ENCODE data around the gene MAP4K4. TPM values are rescaled to one million over a fixed set of nuclear protein-coding genes. Genes with fewer than 3 reads are reported as not detected.

Gene MAP4K4
- total RNA-seq, 1 experiment from 2014 or later = 133 TPM

DNA sequence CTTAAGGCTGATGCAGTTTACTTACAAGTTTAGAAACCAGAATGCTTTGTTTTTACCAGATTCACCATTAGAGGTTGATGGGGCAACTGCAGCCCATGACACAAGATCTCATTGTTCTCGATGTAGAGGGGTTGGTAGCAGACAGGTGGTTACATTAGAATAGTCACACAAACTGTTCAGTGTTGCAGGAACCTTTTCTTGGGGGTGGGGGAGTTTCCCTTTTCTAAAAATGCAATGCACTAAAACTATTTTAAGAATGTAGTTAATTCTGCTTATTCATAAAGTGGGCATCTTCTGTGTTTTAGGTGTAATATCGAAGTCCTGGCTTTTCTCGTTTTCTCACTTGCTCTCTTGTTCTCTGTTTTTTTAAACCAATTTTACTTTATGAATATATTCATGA is 194.9 kb downstream of the MAP4K4 start:
- no peak overlapping the region for H3K27ac ChIP-seq (ENCODE audit: low read length)
- no peak overlapping the region for H3K4me3 ChIP-seq (ENCODE audit: low read length)
- H3K27me3 ChIP-seq (ENCODE audit: low read length) = no peaks in the 10 kb centered on the region
- H3K9me3 ChIP-seq (ENCODE audit: low read length) = no peaks in the 10 kb centered on the region
- no peaks in the 10 kb centered on the region for H4K20me1 ChIP-seq (ENCODE audit: low read length)
- H3K9ac ChIP-seq (ENCODE audit: low read length) = no peak overlapping the region
- H3F3A ChIP-seq (ENCODE audit: low read length, unreplicated experiment) = no peaks in the 10 kb centered on the region
- H3K4me1 ChIP-seq (ENCODE audit: insufficient read depth, low read length) = no peaks in the 10 kb centered on the region
- no TSS peak for BruUV-seq (replicated peaks)
- H3K9me2 ChIP-seq (replicated peaks; ENCODE audit: low read length) = no peaks in the 10 kb centered on the region
- no peak for TF ChIP-seq EZH2 (IDR thresholded peaks at IDR 0.05; ENCODE audit: low read length, unreplicated experiment)
- TF ChIP-seq EZH2phosphoT487 (IDR thresholded peaks at IDR 0.05; ENCODE audit: borderline replicate concordance, low read length) = no peak
- TF ChIP-seq, protein P1, sequence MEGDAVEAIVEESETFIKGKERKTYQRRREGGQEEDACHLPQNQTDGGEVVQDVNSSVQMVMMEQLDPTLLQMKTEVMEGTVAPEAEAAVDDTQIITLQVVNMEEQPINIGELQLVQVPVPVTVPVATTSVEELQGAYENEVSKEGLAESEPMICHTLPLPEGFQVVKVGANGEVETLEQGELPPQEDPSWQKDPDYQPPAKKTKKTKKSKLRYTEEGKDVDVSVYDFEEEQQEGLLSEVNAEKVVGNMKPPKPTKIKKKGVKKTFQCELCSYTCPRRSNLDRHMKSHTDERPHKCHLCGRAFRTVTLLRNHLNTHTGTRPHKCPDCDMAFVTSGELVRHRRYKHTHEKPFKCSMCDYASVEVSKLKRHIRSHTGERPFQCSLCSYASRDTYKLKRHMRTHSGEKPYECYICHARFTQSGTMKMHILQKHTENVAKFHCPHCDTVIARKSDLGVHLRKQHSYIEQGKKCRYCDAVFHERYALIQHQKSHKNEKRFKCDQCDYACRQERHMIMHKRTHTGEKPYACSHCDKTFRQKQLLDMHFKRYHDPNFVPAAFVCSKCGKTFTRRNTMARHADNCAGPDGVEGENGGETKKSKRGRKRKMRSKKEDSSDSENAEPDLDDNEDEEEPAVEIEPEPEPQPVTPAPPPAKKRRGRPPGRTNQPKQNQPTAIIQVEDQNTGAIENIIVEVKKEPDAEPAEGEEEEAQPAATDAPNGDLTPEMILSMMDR (conservative IDR thresholded peaks at IDR 0.05; ENCODE audit: low read depth, low read length) = no peak
- ATAC-seq (no peak), DNase-seq (no peak)
- no peaks in the 10 kb centered on the region for H3K79me2 ChIP-seq (ENCODE audit: low read length)
- H2AFZ ChIP-seq (ENCODE audit: low read length) = no peak overlapping the region
- CTCF ChIA-PET = no interaction called here
- peaks cover 77% of the 10 kb centered on the region for H3K36me3 ChIP-seq (ENCODE audit: low read depth, low read length)
- POLR2A ChIA-PET (ENCODE audit: unreplicated experiment) = no interaction called here
- intact Hi-C loops (cut with micrococcal nuclease) = no loop called here
- no peak overlapping the region for H3K4me2 ChIP-seq (ENCODE audit: low read length)

DNA sequence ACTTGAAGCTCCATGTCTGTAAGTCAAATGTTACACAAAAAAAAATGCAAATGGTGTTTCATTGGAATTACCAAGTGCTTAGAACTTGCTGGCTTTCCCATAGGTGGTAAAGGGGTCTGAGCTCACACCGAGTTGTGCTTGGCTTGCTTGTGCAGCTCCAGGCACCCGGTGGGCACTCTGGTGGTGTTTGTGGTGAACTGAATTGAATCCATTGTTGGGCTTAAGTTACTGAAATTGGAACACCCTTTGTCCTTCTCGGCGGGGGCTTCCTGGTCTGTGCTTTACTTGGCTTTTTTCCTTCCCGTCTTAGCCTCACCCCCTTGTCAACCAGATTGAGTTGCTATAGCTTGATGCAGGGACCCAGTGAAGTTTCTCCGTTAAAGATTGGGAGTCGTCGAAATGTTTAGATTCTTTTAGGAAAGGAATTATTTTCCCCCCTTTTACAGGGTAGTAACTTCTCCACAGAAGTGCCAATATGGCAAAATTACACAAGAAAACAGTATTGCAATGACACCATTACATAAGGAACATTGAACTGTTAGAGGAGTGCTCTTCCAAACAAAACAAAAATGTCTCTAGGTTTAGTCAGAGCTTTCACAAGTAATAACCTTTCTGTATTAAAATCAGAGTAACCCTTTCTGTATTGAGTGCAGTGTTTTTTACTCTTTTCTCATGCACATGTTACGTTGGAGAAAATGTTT is 196.3 kb downstream of the MAP4K4 start:
- Histone ChIP-seq H3K4me2 (ENCODE audit: low read length) (no peak overlapping the region), H3F3A (ENCODE audit: low read length, unreplicated experiment) (no peaks in the 10 kb centered on the region), H3K79me2 (ENCODE audit: low read length) (no peaks in the 10 kb centered on the region), H3K4me1 (ENCODE audit: insufficient read depth, low read length) (no peaks in the 10 kb centered on the region), H3K9me2 (replicated peaks; ENCODE audit: low read length) (no peaks in the 10 kb centered on the region), H3K27ac (ENCODE audit: low read length) (no peak overlapping the region), H3K27me3 (ENCODE audit: low read length) (no peaks in the 10 kb centered on the region), H4K20me1 (ENCODE audit: low read length) (no peaks in the 10 kb centered on the region), H2AFZ (ENCODE audit: low read length) (no peak overlapping the region), H3K9me3 (ENCODE audit: low read length) (no peaks in the 10 kb centered on the region), H3K36me3 (ENCODE audit: low read depth, low read length) (peaks cover 72% of the 10 kb centered on the region), H3K9ac (ENCODE audit: low read length) (no peak overlapping the region), H3K4me3 (ENCODE audit: low read length) (no peak overlapping the region)
- POLR2A ChIA-PET (ENCODE audit: unreplicated experiment) = no interaction called here
- intact Hi-C loops (cut with micrococcal nuclease) = no loop called here
- no peak for DNase-seq
- TF ChIP-seq EZH2 (IDR thresholded peaks at IDR 0.05; ENCODE audit: low read length, unreplicated experiment) (no peak), EZH2phosphoT487 (IDR thresholded peaks at IDR 0.05; ENCODE audit: borderline replicate concordance, low read length) (no peak)
- TF ChIP-seq, protein P1 (conservative IDR thresholded peaks at IDR 0.05; ENCODE audit: low read depth, low read length) = no peak
- CTCF ChIA-PET = no interaction called here
- no peak for ATAC-seq
- no TSS peak for BruUV-seq (replicated peaks)

DNA sequence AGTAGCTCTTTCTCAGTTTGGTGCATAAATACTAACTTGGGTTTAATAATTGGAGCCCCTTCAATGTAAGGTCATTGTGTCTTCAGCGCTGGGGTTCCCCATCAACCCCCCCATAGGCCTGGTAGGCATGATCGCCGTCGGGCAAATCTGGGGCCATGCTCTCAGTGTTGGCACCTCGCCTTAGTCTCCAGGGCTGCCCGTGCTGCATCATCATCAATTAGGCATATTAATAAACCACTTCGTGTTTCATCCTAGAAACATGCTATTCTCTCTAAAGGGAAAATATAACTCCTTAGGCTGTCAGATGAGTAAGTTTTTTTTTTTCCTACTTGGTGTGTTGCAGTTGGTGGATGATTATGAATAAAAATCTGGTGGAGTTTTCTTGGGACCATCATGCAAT is 197.5 kb downstream of the MAP4K4 start:
- TF ChIP-seq, protein P1 (conservative IDR thresholded peaks at IDR 0.05; ENCODE audit: low read depth, low read length) = no peak
- TF ChIP-seq EZH2phosphoT487 (IDR thresholded peaks at IDR 0.05; ENCODE audit: borderline replicate concordance, low read length) = no peak
- BruUV-seq (replicated peaks) = no TSS peak
- no peaks in the 10 kb centered on the region for H4K20me1 ChIP-seq (ENCODE audit: low read length)
- no peaks in the 10 kb centered on the region for H3K9me3 ChIP-seq (ENCODE audit: low read length)
- peaks cover 11% of the 10 kb centered on the region for H3K4me1 ChIP-seq (ENCODE audit: insufficient read depth, low read length)
- DNase-seq (no peak), ATAC-seq (no peak)
- no peaks in the 10 kb centered on the region for H3K27me3 ChIP-seq (ENCODE audit: low read length)
- CTCF ChIA-PET = no interaction called here
- H3F3A ChIP-seq (ENCODE audit: low read length, unreplicated experiment) = peaks cover 8% of the 10 kb centered on the region
- no peak overlapping the region for H2AFZ ChIP-seq (ENCODE audit: low read length)
- no peaks in the 10 kb centered on the region for H3K79me2 ChIP-seq (ENCODE audit: low read length)
- intact Hi-C loops (cut with micrococcal nuclease) = no loop called here
- POLR2A ChIA-PET (ENCODE audit: unreplicated experiment) = no interaction called here
- H3K9me2 ChIP-seq (replicated peaks; ENCODE audit: low read length) = no peaks in the 10 kb centered on the region
- H3K4me3 ChIP-seq (ENCODE audit: low read length) = no peak overlapping the region
- no peak overlapping the region for H3K9ac ChIP-seq (ENCODE audit: low read length)
- H3K36me3 ChIP-seq (ENCODE audit: low read depth, low read length) = peaks cover 64% of the 10 kb centered on the region
- no peak overlapping the region for H3K4me2 ChIP-seq (ENCODE audit: low read length)
- H3K27ac ChIP-seq (ENCODE audit: low read length) = no peak overlapping the region

All from PC-3 (cell line).